Endothelial cell (in vitro differentiated cells): ENCODE measurements around the gene ITLN2. TPM values are rescaled to one million over a fixed set of nuclear protein-coding genes. Genes with fewer than 3 reads are reported as not detected.

Experiments used
- DNase-seq: peaks from one replicate; pipeline ENCODE4 v3.0.0; 2021; ENCODE audit warnings: low spot score
- H3K27ac Mint-ChIP-seq: one replicate; pipeline ENCODE4 v1.8.0; 2021; ENCODE audit warnings: mixed read lengths, inconsistent platforms; ENCODE audit not compliant: unreplicated experiment
- H3K27me3 Mint-ChIP-seq: one replicate; pipeline ENCODE4 v1.8.0; 2021; ENCODE audit warnings: mild to moderate bottlenecking, moderate library complexity, mixed read lengths, inconsistent platforms; ENCODE audit not compliant: unreplicated experiment
- H3K36me3 Mint-ChIP-seq: one replicate; pipeline ENCODE4 v1.8.0; 2021; ENCODE audit warnings: mild to moderate bottlenecking, low read depth, mixed read lengths, inconsistent platforms; ENCODE audit not compliant: unreplicated experiment
- H3K4me1 Mint-ChIP-seq: one replicate; pipeline ENCODE4 v1.8.0; 2021; ENCODE audit warnings: mild to moderate bottlenecking, mixed read lengths, inconsistent platforms; ENCODE audit not compliant: unreplicated experiment
- H3K4me3 Mint-ChIP-seq: one replicate; pipeline ENCODE4 v1.8.0; 2021; ENCODE audit warnings: mild to moderate bottlenecking, mixed read lengths, inconsistent platforms; ENCODE audit not compliant: unreplicated experiment
- H3K9me3 Mint-ChIP-seq: one replicate; pipeline ENCODE4 v1.8.0; 2021; ENCODE audit warnings: mixed read lengths, inconsistent platforms; ENCODE audit not compliant: unreplicated experiment
- CTCF ChIP-seq: fragments of 200-600 bp; sonication (generic); IDR thresholded peaks from one replicate; pipeline ENCODE4 v1.5.0; 2021; ENCODE audit warnings: antibody characterized with exemption; ENCODE audit not compliant: unreplicated experiment
- long read RNA-seq: library from polyadenylated mRNA; unstranded; transcript quantifications from one replicate; pipeline ENCODE4 v2.0.0, GENCODE V29; 2020; ENCODE audit not compliant: unreplicated experiment
- total RNA-seq: library from RNA; stranded (reverse); fragmentation: NEBNext Ultra II Directional; extraction: Animal tissue kit (Norgen Biotek cat#: 25700); gene quantifications from one replicate; pipeline ENCODE4 v1.2.1, GENCODE V29; 2021; ENCODE audit not compliant: unreplicated experiment

Gene ITLN2
- total RNA-seq = 118 TPM
- long read RNA-seq, transcript ITLN2-201 (8 exons, 1,151 nt) = major isoform, 116 of 170 reads
- long read RNA-seq, partial matches to known transcripts = 16 of 170 reads
- long read RNA-seq, other reads (novel, unspliced or antisense) = 38 of 170 reads

GRCh38 chr1:160954158-160955104, at the start of gene ITLN2:
Gene ITLN2 (minus strand): TSS chr1:160954809. CDS start chr1:160954741, 68 bp downstream.
- Mint-ChIP-seq H3K9me3 (no peaks in the 10 kb centered on the region), H3K36me3 (peaks cover 10% of the 10 kb centered on the region), H3K4me1 (peaks cover 67% of the 10 kb centered on the region), H3K27ac (peak within 1 kb of the TSS; percentile 91), H3K4me3 (peak within 1 kb of the TSS; percentile 23), H3K27me3 (peaks cover 1% of the 10 kb centered on the region)
- peak; percentile 38 for TF ChIP-seq CTCF
- no peak for DNase-seq

DNA sequence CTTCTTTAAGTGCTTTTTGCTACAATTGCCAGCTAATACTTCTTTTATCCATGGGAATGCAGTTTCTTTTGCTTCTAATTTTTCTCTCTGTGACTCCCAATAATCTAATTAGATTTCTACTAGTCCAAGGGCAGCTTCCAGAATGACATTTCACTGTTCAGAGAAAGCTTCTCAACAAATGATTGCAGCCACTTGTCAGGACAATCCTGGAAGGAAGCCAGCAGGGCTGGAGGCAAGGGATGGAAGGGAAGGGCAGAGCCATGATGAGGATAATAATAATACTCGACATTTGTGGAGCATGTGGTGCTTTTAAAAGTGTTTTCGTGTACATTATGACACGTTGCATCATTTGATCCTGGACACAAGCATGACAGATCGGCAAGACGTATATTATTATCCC, 46.9 kb upstream of the ITLN2 start:
- H3K27me3 Mint-ChIP-seq = peaks cover 15% of the 10 kb centered on the region

DNA sequence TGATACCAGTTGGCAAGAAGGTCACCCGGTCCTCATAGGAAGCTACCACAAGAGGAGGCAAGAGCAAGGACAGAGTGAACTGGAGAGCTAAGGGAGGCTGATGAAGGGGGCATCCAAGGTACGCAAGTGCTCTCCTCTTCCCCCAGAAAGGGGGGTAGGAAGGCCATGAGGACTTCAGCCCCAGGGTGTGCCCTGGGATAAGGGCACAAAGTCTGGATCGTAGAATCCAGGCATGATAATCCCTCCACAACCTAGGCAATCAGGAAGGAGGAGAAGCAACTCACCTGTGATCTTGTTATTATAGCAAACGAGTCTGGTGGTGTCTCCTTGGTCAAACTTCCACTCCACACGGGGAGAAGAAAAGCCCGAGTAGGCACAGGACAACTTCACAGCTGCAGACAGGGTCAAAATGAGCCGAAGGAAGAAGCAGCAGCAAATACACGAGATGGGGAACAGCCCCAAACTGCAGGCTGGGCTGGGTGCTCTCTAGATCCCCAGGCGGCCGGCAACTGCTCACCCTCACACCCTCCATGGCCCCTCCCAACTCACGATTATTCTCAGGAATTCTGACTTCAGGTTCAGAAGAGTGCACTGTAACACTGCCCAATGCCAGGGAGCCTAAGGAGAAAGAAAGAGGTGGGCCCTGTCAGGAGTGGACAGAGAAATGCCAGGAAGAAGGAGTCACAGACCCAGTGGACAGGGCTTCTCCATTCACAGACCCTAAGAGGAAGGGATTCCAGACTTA, 46.3 kb upstream of the ITLN2 start:
- no peak for TF ChIP-seq CTCF
- no peaks in the 10 kb centered on the region for H3K9me3 Mint-ChIP-seq
- peaks cover 52% of the 10 kb centered on the region for H3K36me3 Mint-ChIP-seq
- H3K27me3 Mint-ChIP-seq = peaks cover 12% of the 10 kb centered on the region
- peak overlapping the region; percentile 27 for H3K27ac Mint-ChIP-seq
- H3K4me3 Mint-ChIP-seq = peak overlapping the region; percentile 39
- peaks cover 55% of the 10 kb centered on the region for H3K4me1 Mint-ChIP-seq
- no peak for DNase-seq

More for the DNA sequence above, 46.9 kb upstream of the ITLN2 start:
- H3K36me3 Mint-ChIP-seq = peaks cover 53% of the 10 kb centered on the region
- H3K4me3 Mint-ChIP-seq = peak overlapping the region; percentile 37
- peak overlapping the region; percentile 19 for H3K27ac Mint-ChIP-seq
- H3K4me1 Mint-ChIP-seq = peaks cover 57% of the 10 kb centered on the region
- DNase-seq = no peak
- no peak for TF ChIP-seq CTCF
- no peaks in the 10 kb centered on the region for H3K9me3 Mint-ChIP-seq

GRCh38 chr1:160999376-160999775, 44.8 kb upstream of the ITLN2 start:
- Mint-ChIP-seq H3K4me1 (peaks cover 60% of the 10 kb centered on the region), H3K27me3 (peaks cover 12% of the 10 kb centered on the region), H3K9me3 (no peaks in the 10 kb centered on the region), H3K4me3 (peak overlapping the region; percentile 29), H3K36me3 (peaks cover 58% of the 10 kb centered on the region), H3K27ac (peak overlapping the region; percentile 99)
- TF ChIP-seq CTCF = no peak
- DNase-seq = no peak
